ENCODE results near the gene DISP3. TPM values are rescaled to one million over a fixed set of nuclear protein-coding genes. Genes with fewer than 3 reads are reported as not detected.

The DISP3 gene
- total and polyA plus RNA-seq, 8 donors: 0.13 to 6.7 (median 0.74) TPM

DNA sequence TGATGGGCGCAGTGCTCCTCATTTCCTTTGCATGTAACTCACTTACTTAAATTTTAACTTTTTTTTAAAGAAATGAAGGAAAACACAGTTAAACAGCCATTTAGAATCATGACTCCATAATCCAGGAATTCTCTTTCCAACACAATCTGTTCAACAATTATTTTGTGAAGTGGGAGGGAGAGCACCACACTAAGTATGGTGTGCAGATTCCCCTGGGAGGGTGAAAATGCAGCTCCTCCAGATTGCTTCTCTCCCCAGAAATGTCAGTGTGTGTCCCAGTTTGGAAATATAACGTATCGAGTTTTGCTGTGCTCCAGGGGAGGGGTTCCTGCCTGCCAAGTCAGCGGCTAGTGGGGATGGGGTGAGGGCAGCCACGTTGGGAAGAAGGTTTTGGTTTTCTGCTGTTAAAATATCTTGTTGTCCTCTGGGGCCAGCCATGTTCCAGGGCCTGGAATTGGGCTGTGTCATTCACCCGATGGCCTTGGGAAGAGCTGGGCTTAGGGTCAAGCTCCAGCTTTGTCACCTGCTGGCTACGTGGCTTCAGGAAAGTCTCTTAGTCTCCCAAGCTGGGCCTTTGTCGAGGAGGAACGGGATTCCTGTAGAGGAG lies 17.3 kb upstream of the DISP3 start:
- FAIRE-seq (no peak), ATAC-seq (no peak), DNase-seq (no peak)
- Histone ChIP-seq H3K36me3 (no peaks in the 10 kb centered on the region), H3K27me3 (no peaks in the 10 kb centered on the region), H3K4me3 (no peak overlapping the region), H3K4me1 (no peaks in the 10 kb centered on the region), H3K9me3 (no peaks in the 10 kb centered on the region), H3K27ac (no peak overlapping the region)
- intact Hi-C loops (cut with DNase I): no loop called here
- TF ChIP-seq, protein P1, sequence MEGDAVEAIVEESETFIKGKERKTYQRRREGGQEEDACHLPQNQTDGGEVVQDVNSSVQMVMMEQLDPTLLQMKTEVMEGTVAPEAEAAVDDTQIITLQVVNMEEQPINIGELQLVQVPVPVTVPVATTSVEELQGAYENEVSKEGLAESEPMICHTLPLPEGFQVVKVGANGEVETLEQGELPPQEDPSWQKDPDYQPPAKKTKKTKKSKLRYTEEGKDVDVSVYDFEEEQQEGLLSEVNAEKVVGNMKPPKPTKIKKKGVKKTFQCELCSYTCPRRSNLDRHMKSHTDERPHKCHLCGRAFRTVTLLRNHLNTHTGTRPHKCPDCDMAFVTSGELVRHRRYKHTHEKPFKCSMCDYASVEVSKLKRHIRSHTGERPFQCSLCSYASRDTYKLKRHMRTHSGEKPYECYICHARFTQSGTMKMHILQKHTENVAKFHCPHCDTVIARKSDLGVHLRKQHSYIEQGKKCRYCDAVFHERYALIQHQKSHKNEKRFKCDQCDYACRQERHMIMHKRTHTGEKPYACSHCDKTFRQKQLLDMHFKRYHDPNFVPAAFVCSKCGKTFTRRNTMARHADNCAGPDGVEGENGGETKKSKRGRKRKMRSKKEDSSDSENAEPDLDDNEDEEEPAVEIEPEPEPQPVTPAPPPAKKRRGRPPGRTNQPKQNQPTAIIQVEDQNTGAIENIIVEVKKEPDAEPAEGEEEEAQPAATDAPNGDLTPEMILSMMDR (IDR thresholded peaks at IDR 0.05): no peak
- WGBS, 2 donors: 45 to 51% methylated on average over 9 of the region's 9 CpGs

DNA sequence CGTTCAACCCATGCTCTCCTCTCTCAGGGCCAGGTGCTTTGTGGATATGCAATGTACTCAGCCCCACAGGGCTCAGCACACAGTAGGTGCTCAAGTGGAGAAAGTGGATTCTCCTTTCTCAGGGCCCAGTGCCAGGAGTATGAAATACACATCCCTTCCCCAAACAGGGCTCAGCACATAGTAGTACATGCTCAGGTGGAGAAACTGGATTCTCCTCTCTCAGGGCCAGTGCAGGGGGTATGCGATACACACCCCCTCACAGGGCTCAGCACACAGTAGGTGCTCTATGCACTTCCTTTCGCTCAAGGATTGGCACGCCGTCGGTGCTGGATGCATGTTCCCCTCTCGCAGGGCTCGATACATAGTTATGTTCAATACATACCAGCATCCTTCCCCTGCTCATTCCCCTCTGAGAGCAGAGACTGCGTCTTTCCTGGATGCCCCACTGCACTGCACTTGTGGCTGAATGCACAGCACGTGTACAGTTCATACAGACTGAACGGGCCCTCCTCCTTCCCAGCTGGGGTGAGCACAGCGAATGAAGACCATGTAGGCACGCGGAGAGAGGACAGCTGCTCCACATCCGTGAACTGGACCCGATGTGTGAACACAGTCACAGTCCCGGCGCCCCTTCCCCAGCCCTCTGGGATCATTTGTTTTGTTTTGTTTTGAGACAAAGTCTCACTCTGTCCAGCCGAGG lies 16.6 kb upstream of the DISP3 start:
- DNase-seq: no peak
- no peak for FAIRE-seq
- no peaks in the 10 kb centered on the region for H3K4me1 ChIP-seq
- no peak overlapping the region for H3K4me3 ChIP-seq
- no peaks in the 10 kb centered on the region for H3K27me3 ChIP-seq
- ATAC-seq: no peak
- H3K36me3 ChIP-seq: no peaks in the 10 kb centered on the region
- intact Hi-C loops (cut with DNase I): no loop called here
- WGBS, 2 donors: 48 to 52% methylated on average over 19 of the region's 19 CpGs
- no peak overlapping the region for H3K27ac ChIP-seq
- H3K9me3 ChIP-seq: no peaks in the 10 kb centered on the region
- TF ChIP-seq, protein P1 (IDR thresholded peaks at IDR 0.05): no peak

DNA sequence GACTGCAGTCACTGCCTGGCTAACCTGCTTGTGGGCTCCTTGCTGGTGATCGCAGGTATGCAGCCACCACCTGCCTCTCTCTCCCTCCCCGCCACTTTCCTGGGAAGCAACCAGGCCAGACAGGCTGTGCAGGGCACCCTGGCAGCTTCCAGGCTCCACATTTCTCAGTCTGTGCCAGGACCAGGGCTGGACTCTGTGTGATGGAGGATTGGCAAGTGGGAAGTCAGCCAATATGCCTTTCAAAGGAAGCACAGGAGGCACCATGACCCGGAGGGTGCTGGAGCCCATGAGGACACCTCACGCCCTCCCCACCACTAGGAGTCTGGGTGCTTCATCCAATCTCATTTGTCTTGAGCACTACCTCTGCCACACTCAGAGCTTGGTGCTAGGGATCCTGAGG lies 15.8 kb upstream of the DISP3 start:
- no peaks in the 10 kb centered on the region for H3K36me3 ChIP-seq
- H3K4me1 ChIP-seq: no peaks in the 10 kb centered on the region
- no peaks in the 10 kb centered on the region for H3K27me3 ChIP-seq
- 14 to 20% methylated on average over 4 of the region's 4 CpGs for WGBS, 2 donors
- FAIRE-seq (no peak), ATAC-seq (no peak), DNase-seq (no peak)
- no peaks in the 10 kb centered on the region for H3K9me3 ChIP-seq
- intact Hi-C loops (cut with DNase I): no loop called here
- no peak overlapping the region for H3K4me3 ChIP-seq
- no peak overlapping the region for H3K27ac ChIP-seq
- TF ChIP-seq, protein P1 (IDR thresholded peaks at IDR 0.05): no peak

DNA sequence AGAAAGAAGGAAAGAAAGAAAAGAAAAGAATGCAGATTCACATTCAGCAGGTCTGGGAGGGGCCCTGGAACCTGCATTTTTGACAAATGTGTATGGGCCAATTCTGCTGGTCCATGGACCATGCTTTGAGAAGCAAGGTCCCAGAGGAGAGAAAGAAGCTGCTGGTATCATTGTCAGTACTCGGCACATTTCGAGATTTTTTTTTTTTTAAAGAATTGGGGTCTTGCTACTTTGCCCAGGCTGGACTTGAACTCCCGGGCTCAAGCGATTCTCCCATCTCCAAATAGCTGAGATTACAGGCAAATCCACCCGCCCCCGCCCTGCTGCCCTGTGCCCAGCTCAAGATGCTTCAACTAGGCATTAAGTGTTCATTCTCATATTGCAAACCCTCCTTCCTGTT lies 13.6 kb upstream of the DISP3 start:
- Histone ChIP-seq H3K9me3 (no peaks in the 10 kb centered on the region), H3K27me3 (no peaks in the 10 kb centered on the region), H3K4me3 (no peak overlapping the region), H3K4me1 (no peaks in the 10 kb centered on the region), H3K36me3 (no peaks in the 10 kb centered on the region), H3K27ac (no peak overlapping the region)
- FAIRE-seq (no peak), DNase-seq (no peak), ATAC-seq (no peak)
- 56 to 70% methylated on average over 6 of the region's 6 CpGs for WGBS, 2 donors
- TF ChIP-seq, protein P1 (IDR thresholded peaks at IDR 0.05): no peak
- intact Hi-C loops (cut with DNase I): no loop called here

DNA sequence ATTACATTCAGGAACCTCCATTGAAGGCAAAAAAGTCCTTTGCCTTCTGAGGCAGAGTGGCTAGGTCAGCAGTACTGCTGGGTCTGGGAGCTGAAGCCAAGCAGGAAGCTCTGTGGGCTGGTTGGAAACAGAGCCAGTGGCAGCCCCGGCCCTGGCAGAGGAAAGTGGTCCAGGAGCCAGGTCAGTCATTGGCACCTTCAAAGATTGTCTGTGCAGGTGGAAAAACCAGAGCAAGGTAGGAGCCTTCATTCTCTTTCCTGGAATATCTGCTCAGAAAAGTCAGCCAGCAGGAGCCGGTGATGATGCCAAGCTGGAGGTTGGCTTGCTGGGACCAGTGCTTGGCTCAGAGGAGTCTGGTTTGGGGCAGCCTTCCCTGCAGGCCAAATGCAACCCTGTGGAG lies 12.5 kb upstream of the DISP3 start:
- 32 to 71% methylated on average over 2 of the region's 2 CpGs for WGBS, 2 donors

More for the DNA sequence above, 12.5 kb upstream of the DISP3 start:
- no peak for DNase-seq
- intact Hi-C loops (cut with DNase I): no loop called here
- no peaks in the 10 kb centered on the region for H3K36me3 ChIP-seq
- FAIRE-seq: no peak
- no peaks in the 10 kb centered on the region for H3K9me3 ChIP-seq
- no peaks in the 10 kb centered on the region for H3K4me1 ChIP-seq
- TF ChIP-seq, protein P1 (IDR thresholded peaks at IDR 0.05): no peak
- no peak overlapping the region for H3K4me3 ChIP-seq
- no peaks in the 10 kb centered on the region for H3K27me3 ChIP-seq
- no peak for ATAC-seq
- H3K27ac ChIP-seq: no peak overlapping the region

All from pancreas (tissue), 10 donors.